ENCODE results near the gene FAM110A. TPM values are rescaled to one million over a fixed set of nuclear protein-coding genes. Genes with fewer than 3 reads are reported as not detected.

The FAM110A gene
- total and polyA plus RNA-seq, 2 of the 8 experiments (the other 6 are each of a cell fraction or from before 2014, with no cell fraction given), result 10.1 to 10.9 TPM

DNA sequence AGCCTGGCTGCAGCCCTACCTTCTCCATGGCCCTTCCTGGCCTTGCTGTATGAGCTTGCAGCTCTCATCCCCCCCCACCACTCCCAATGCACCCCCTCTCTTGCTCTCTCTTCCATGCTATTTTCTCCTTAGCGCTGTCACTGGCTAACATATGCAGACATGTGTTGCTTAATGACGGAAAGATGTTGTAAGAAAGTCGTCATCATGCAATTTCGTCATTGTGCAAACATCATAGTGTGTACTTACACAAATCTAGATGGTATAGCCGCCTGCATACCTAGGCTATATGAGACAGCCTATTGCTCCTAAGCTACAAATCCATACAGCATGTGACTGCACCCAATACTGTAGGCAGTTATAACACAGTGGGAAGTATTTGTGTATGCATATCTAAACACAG, 55.6 kb downstream of the FAM110A start:
- Histone ChIP-seq H3K79me2 (ENCODE audit: control insufficient read depth in 1 of 2, insufficient read depth in 2 of 2, low read length in 2 of 2) (no peaks in the 10 kb centered on the region), H2BK5ac (ENCODE audit: low read depth, low read length) (no peak overlapping the region), H2BK20ac (ENCODE audit: low read length) (no peak overlapping the region), H4K5ac (ENCODE audit: insufficient read length, low read depth, low read length) (no peak overlapping the region), H3K56ac (replicated peaks; ENCODE audit: insufficient read length, low read depth, low read length) (no peak overlapping the region), H3K4ac (replicated peaks; ENCODE audit: insufficient read length, low read depth, low read length) (no peak overlapping the region), H3K27ac (ENCODE audit: low read depth, low read length) (no peak overlapping the region), H3K9me3 (ENCODE audit: insufficient read depth in 2 of 2, low read depth in 1 of 2, low read length in 1 of 2) (no peaks in the 10 kb centered on the region), H3K4me1 (replicated peaks in 1 of 4; ENCODE audit: control insufficient read depth in 3 of 4, insufficient read depth in 4 of 4, low read length in 3 of 4) (peaks cover 0 to 6% (median 0%) of the 10 kb centered on the region in 4 experiments; a peak in 3 of 7 replicates), H4K20me1 (replicated peaks in 1 of 2; ENCODE audit: control insufficient read depth in 1 of 2, insufficient read depth in 2 of 2, low read length in 2 of 2) (no peaks in the 10 kb centered on the region), H3K23me2 (ENCODE audit: low read depth, low read length) (no peaks in the 10 kb centered on the region), H2BK15ac (ENCODE audit: low read length) (no peak overlapping the region), H3K4me3 (ENCODE audit: extremely low read depth in 1 of 4, insufficient read depth in 2 of 4, low read depth in 3 of 4, low read length in 4 of 4) (no peak overlapping the region), H3K9ac (replicated peaks in 1 of 4; ENCODE audit: extremely low read depth in 1 of 4, low read depth in 3 of 4, low read length in 3 of 4) (no peak overlapping the region), H2BK120ac (replicated peaks; ENCODE audit: low read depth, low read length) (no peak overlapping the region), H3K14ac (ENCODE audit: insufficient read length) (no peak overlapping the region), H3K23ac (ENCODE audit: insufficient read length) (no peak overlapping the region), H2AK5ac (ENCODE audit: low read depth, low read length) (no peak overlapping the region), H2AFZ (ENCODE audit: low read length) (no peak overlapping the region), H3K18ac (ENCODE audit: extremely low read depth, low read length) (no peak overlapping the region), H4K8ac (ENCODE audit: extremely low read depth, insufficient read depth, low read length) (no peak overlapping the region), H3K27me3 (replicated peaks in 1 of 4; ENCODE audit: control insufficient read depth in 3 of 4, extremely low read depth in 1 of 4, insufficient read depth in 3 of 4, low read length in 3 of 4) (peaks cover 0 to 4% (median 3%) of the 10 kb centered on the region in 4 experiments; a peak in 6 of 7 replicates), H2BK12ac (ENCODE audit: low read depth, low read length) (no peak overlapping the region), H3K79me1 (ENCODE audit: low read depth, low read length) (no peaks in the 10 kb centered on the region), H4K91ac (replicated peaks; ENCODE audit: insufficient read length, low read length) (no peak overlapping the region), H3K4me2 (ENCODE audit: insufficient read depth in 1 of 2, low read depth in 2 of 2, low read length in 2 of 2) (no peak overlapping the region), H3K36me3 (ENCODE audit: control insufficient read depth in 2 of 4, insufficient read depth in 4 of 4, low read length in 3 of 4) (no peaks in the 10 kb centered on the region)
- WGBS, 2 experiments (ENCODE audit: extremely low coverage in 1 of 2, insufficient coverage in 1 of 2, insufficient read length in 1 of 2, insufficient replicate concordance in 2 of 2, low coverage in 1 of 2, low lambda C conversion rate in 2 of 2, missing lambda C conversion rate in 1 of 2), result 90% methylated on average over 5 of the region's 5 CpGs; no CpG with 5 or more reads in 1 of the 2 experiments
- DNase-seq (ENCODE audit: low read depth in 1 of 2, low spot score in 2 of 2), result no peak
- FAIRE-seq, result no peak
- ChIA-PET POLR2A (ENCODE audit: partially characterized antibody) (no interaction called here), CTCF (ENCODE audit: partially characterized antibody) (interaction anchor here (0.6 to 14.5 kb wide), 9 partner anchors 15 to 97 kb away, joined by 3 to 191 read pairs (median 5); partner anchors contain the start of gene ANGPT4)
- TF ChIP-seq CBX8 (IDR thresholded peaks at IDR 0.05; ENCODE audit: borderline replicate concordance, low read depth, low read length), result no peak
- TF ChIP-seq ZNF274 (IDR thresholded peaks at IDR 0.05; ENCODE audit: borderline replicate concordance, extremely low read depth, low read length), result no peak
- TF ChIP-seq KDM4A (IDR thresholded peaks at IDR 0.05; ENCODE audit: low read depth, low read length, severe bottlenecking), result no peak
- no peak for TF ChIP-seq TEAD4 (IDR thresholded peaks at IDR 0.05; ENCODE audit: low read depth, low read length)
- TF ChIP-seq SP2 (IDR thresholded peaks at IDR 0.05; ENCODE audit: low read length), result no peak
- TF ChIP-seq NANOG (IDR thresholded peaks at IDR 0.05; ENCODE audit: insufficient read depth, low read depth, low read length, poor library complexity, severe bottlenecking), result no peak
- no peak for TF ChIP-seq RXRA (IDR thresholded peaks at IDR 0.05; ENCODE audit: insufficient read depth, low read depth, low read length)
- TF ChIP-seq, protein P1, sequence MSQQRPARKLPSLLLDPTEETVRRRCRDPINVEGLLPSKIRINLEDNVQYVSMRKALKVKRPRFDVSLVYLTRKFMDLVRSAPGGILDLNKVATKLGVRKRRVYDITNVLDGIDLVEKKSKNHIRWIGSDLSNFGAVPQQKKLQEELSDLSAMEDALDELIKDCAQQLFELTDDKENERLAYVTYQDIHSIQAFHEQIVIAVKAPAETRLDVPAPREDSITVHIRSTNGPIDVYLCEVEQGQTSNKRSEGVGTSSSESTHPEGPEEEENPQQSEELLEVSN (IDR thresholded peaks at IDR 0.05), result no peak
- no peak for TF ChIP-seq SRF (IDR thresholded peaks at IDR 0.05; ENCODE audit: low read depth, low read length)
- TF ChIP-seq MAFK (IDR thresholded peaks at IDR 0.05; ENCODE audit: low read depth, low read length), result no peak
- no peak for TF ChIP-seq SP1 (IDR thresholded peaks at IDR 0.05; ENCODE audit: low read depth, low read length)
- no peak for TF ChIP-seq CEBPB (IDR thresholded peaks at IDR 0.05; ENCODE audit: low read depth, low read length)
- no peak for TF ChIP-seq FOSL1 (IDR thresholded peaks at IDR 0.05; ENCODE audit: insufficient read depth, low read depth, low read length)
- no peak for TF ChIP-seq EP300 (IDR thresholded peaks at IDR 0.05; ENCODE audit: borderline replicate concordance in 1 of 2, low read depth in 2 of 2, low read length in 2 of 2)
